Stimulated activated naive CD4-positive, alpha-beta T cell treated with Interleukin-2 at 50 U/mL for 16 hours (primary cell): ENCODE results near the gene TIMMDC1.
"Not testable (repeated sequence)": the region's sequence is repeated elsewhere in the genome, so short reads cannot be mapped to it uniquely, and the experiment has no call there.

Experiments
- DNase-seq: peaks from one replicate; lab custom pipeline; 2025; lab: John Stamatoyannopoulos, UW

The TIMMDC1 gene

GRCh38 chr3:119510690-119511089, 12.3 kb downstream of the TIMMDC1 start:
- no peak for DNase-seq

DNA sequence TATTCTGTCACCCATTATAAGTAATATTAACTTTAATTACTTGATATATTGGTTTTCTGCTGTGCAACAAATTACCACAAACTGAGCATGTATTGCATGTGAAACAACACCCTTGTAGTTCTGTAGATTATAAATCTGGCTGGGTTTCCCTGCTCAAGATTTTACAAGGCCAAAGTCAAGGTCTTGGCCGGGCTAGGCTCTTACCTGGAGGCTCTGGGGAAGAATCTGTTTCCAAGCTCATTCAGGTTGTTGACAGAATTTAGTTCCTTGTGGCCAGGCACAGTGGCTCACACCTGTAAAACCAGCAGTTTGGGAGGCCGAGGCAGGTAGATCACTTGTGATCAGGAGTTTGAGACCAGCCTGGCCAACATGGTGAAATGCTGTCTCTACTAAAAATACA, 16.3 kb downstream of the TIMMDC1 start:
- no peak for DNase-seq

DNA sequence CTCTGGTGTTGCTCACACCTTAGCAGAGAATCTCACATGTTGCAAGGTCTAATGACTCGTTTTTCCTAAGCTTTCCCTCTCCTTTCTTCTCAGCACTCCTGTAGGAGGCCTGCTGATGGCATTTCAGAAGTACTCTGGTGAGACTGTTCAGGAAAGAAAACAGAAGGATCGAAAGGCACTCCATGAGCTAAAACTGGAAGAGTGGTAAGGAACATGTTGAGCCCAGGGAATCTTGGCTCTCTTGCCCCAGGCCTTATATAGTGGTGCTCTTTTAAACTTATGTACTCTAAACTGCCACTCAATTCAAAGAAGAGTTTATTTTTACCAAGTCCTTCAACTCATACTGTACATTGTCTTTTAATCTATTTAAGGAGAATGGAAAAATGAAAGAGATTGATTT, 18.8 kb downstream of the TIMMDC1 start:
- no peak for DNase-seq

DNA sequence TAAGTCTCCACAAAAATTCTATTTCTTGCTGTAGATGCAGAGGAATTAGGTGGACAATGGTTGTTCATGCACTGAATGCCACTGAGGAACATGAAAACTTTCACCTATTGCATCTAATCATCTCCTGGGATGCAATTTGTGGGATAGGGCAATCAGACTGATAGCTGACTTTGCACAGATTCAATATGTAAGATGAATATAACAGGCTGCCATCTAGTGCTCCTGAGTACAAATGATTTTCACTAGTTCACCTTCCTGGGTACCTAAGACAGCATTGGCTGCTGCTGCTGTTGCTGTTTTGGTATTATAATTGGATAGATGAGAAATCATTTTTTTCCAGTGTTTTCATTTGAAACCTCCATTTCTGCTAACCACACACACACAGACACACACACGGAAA, 19.7 kb downstream of the TIMMDC1 start:
- DNase-seq: no peak

DNA sequence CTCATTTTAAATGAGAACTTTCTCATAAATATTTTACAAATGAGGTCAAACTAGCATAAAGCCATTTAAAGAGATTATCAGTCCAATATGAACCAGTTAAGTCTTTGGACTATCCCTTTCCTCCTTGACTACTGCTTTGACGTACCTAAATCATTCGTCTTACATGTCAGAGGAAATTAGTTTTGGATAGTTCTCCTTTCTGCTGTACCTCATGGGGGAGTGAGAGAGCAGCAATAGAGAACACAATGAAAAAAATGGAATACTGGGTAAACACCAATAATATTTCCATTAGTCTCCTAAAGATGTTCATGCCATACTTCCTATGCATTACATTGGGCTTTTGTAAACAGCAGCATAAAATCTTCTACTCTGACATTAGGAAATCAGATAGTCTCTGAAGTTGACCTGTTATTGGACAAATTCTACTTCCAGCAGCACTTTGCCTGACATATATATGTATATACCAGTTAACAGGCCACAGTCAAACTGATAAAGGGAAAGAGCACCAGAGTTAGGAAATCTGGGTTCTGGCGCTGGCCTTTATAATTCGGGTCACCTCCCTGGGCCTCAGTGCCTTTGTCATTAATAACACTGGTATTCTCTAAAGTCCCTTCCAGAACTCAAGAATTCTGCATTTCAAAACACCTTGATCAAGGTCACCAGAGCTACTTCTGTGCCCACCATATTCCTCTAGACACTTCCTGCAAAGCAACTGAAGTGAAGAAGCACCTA, 26.8 kb downstream of the TIMMDC1 start:
- no peak for DNase-seq

DNA sequence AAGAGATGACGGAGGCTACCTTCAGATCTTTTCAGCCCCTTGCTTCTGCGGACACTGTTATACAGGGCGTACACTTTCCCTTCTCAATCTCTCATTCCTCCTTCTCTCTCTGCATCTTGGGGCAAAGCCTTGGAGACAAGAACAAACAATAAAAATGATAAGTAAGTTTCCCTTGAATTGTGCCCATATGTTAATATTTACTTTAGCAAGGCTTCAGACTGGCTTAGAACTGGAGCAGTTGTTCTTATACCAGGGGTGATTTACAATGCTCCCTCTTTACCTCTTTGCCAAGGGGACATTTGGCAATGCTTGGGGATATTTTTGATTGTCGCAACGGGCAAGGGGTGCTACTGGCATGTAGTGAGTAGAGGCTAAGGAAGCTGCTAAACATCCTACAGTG, 29.4 kb downstream of the TIMMDC1 start:
- DNase-seq: no peak

DNA sequence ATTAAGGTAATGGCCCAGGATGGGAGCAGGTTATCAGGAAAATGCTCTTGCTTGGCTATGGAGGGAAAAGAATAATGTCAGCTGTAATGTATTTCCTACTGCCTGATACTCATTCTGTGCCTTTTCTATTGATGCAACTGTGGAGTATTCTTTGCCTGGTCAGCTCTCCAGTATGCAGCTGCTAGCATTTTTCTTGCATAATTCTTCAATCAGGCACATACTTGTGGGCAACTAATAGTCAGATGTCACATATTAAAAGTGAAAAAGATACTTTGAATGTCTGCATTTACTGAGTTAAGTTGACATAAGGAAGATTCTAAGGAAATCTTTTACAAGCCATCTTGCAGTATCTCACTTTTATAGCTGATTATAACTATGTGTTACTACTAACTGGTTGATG, 31.5 kb downstream of the TIMMDC1 start:
- no peak for DNase-seq

DNA sequence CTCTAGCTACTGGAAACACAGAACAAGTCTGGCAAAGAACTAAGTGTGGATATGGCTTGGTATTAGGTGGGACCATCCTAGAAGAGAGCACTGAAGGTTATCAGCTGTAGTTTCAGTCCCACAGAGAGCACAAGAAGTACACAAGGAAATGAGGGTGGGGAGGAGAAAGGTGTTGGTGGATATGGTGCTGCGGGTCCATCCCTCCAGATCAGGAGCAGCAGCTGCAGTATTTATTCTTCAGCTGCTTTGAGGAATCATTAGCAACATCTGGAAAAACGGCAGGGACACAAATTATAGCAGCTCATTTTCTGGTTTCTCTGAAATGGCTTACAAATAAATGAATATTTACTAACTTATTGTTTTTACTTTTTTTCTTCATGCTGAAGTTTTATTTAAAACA, 32.1 kb downstream of the TIMMDC1 start:
- no peak for DNase-seq

DNA sequence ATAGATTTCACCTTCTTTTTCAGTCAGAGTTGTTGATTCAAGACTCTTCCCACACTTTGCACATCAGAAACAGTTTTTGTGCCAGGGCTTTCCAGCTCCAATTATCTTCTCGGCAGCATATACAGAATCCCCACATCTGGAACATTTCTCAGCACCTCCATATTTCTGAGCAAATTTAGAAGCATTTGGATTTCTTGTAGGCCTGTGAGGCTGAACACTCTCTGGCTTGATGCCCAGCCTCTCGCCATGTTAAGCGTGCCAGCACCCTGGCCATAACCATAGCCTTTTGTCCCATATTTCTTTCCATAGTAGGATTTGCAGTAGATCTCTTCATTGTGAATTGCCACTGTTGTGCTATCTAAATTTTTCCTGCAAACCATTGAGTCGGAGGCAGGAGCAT, 32.8 kb downstream of the TIMMDC1 start:
- DNase-seq: no peak

- DNase-seq: no peak
Measured at GRCh38 chr3:119534296-119534695, 35.9 kb downstream of the TIMMDC1 start.

DNA sequence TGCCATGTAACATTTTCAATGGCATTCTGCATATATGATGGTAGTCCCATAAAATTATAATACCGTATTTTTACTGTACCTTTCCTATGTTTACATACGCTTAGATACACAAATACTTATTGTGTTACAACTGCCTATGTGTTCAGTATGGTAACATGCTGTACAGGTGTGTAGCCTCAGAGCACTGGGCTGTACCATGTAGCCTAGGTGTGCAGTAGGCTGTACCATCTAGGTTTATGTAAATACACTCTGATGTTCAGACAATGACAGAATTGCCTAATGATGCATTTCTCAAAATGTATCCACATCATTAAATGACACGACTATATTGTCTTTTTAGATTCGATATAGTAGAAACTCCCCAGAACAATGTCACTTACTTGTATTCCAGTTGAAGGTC, 38.4 kb downstream of the TIMMDC1 start:
- DNase-seq: no peak

DNA sequence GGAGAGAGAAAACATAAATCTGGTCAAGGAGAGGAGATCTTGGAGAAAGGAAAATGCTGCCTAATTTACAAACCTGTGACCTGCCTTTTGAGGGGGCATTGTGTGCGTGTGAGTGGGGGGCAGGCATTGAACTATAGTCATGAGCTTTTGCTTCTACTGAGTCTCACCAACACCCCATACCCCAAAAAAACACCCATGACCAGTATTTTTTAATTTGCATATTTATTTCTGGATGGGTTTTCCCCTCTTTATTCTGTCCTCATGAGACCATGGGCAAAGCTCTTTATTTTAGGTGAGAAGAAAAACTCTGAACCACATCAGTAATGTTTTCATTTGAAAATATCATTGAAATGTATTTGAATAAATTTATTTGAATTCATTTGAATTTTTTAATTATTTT, 40.4 kb downstream of the TIMMDC1 start:
- no peak for DNase-seq

DNA sequence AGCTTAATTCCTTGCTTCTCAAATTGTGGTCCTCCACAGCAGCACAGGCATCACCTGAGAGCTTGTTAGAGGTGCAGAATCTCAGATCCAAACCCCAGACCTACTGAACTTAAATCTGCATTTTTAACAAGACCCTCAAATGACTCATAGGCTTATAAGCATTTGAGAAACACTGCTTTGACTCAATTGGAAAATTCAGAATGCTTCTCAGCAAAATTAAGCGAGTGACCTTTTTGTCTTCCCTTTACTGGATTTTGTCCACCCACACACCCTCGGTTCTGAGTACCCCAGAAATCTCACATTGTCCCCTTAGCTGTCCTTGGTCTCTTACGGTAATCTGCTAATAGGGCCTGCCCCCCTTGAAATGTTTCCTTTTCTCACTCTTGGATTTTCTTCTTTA, 43.2 kb downstream of the TIMMDC1 start:
- no peak for DNase-seq

DNA sequence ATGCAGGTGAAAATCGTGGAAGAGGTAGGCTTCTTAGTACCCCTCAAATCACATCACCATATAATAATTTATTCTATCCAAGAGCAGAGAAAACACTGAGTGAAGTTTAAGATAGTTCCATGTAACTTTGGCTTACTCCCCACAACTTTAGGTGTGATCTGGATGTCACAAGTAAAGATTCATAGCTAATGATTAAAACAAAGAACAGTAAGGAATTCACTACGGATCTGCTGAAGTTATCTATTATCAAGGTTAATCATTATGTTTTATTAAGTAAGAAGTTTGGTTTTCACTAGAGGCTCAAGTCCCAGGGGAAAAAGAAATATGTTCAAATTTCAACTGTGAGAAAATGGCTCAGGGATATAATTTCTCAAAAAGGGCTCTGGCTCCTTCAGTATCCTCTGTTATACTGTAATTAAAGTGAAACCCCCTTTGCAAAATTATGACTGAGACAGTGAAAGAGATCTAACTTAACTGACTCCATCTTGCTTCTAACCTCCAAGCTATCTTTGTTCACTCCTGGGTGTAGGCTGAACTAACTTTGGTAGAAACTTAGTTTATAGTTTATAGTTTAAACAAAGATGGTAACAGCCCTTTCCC, 43.9 kb downstream of the TIMMDC1 start:
- DNase-seq: no peak

DNA sequence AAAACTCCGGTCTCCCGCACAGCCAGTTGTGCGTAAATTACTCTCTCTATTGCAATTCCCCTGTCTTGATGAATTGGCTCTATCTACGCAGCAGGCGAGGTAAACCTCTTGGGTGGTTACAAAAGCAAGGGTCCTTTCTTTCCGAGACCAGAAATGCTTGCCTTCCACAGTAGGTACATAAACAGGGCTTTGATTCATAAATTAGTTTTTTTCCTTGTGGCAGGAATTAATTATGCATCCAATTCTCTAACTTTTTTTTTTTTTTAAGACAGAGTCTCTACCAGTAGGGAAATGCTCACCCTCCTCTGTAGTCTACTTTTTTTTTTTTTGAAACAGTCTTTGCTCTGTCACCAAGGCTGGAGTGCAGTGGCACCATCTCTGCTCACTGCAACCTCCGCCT, 44.8 kb downstream of the TIMMDC1 start:
- DNase-seq: no peak

DNA sequence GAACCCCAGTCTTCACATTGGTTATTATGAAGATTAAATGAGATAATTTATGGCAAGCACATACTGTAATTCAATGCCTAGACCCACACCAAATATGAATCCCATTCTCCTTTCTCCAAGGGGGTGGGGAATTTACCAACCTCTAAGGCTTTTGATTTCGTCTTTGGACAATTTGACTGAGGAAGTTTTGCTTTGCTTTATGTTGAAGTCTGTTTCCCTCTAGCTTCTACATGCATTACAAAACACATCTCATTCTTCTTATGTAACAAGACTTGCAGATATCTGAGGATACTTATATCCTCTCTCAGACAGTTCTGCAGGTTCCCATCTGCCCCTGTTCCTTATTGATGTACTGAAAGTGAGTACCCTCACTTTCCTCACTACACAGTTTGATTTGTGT, 48.9 kb downstream of the TIMMDC1 start:
- no peak for DNase-seq

DNA sequence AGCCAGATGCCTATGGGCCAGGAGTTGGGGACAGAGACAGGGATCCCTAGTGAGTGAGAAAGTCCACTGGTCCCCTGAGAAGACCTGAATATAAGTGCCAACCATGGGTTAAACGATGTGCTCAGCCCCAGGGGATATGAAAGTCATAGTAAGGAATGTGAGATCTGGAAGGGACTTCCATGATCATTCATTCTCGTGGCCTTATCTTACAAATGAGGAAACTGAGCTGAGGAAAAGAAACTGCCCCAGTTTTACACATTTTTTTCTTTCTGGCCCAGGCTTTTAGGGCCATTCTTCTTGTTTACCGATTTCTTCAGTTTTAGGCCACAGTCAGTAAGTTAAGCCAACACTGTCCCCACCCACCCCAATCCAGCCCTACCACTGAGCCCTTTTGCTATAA, 50.0 kb downstream of the TIMMDC1 start:
- DNase-seq: no peak

GRCh38 chr3:119550192-119550910, 52.0 kb downstream of the TIMMDC1 start:
- DNase-seq: no peak

GRCh38 chr3:119551598-119551997, 53.3 kb downstream of the TIMMDC1 start:
- no peak for DNase-seq

- not testable (repeated sequence) for DNase-seq
Measured at GRCh38 chr3:119552928-119553327, 54.6 kb downstream of the TIMMDC1 start.

- no peak for DNase-seq
Measured at GRCh38 chr3:119553823-119554415, 55.6 kb downstream of the TIMMDC1 start.

DNA sequence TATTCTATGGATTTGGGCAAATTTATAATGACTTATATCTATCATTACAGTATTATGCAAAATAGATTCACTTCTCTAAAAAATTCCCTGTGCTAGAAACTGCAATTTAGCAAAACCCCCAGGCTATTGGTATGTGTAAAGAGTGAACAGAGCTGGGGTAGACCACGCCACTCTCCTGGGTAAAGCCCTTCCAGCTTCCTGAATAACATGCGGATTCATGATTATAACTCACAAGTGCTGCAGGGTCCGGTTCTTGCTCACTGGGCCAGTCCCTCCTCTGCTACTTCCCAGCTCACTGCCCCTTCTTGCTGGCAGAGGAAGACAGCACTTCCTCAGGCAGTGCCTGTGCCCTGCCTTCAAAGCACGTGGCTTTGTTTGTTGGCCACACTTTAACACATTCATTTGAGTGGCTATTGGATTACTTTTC, 57.0 kb downstream of the TIMMDC1 start:
- DNase-seq: no peak

DNA sequence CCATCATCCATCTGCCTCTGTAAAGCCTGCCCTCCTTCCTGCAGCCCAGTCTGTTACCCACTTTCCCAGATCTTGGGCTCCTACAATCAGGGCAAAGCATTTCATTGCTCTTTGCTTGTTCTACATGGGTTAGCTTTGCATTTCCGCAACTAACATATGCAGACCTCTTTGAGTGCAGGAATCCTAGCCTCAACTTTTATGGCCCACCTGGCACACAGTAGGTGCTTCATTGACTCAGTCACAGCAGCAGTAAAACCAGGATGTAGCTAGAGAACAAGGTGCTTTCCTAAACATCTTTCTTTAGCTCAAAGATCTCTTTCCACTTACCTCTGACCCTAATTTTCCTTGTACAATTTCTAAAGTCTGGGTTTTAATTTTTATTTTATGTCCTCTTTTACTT, 57.6 kb downstream of the TIMMDC1 start:
- DNase-seq: no peak
